GM19397 (cell line): Measurements from ENCODE around the gene ADGRA3.

ENCODE experiments used
- ATAC-seq: cut with Tn5 transposase; IDR thresholded peaks from one replicate; pipeline ENCODE4 v1.9.1; 2021; ENCODE audit warnings: mild to moderate bottlenecking, moderate library complexity; ENCODE audit not compliant: unreplicated experiment

Gene ADGRA3

DNA sequence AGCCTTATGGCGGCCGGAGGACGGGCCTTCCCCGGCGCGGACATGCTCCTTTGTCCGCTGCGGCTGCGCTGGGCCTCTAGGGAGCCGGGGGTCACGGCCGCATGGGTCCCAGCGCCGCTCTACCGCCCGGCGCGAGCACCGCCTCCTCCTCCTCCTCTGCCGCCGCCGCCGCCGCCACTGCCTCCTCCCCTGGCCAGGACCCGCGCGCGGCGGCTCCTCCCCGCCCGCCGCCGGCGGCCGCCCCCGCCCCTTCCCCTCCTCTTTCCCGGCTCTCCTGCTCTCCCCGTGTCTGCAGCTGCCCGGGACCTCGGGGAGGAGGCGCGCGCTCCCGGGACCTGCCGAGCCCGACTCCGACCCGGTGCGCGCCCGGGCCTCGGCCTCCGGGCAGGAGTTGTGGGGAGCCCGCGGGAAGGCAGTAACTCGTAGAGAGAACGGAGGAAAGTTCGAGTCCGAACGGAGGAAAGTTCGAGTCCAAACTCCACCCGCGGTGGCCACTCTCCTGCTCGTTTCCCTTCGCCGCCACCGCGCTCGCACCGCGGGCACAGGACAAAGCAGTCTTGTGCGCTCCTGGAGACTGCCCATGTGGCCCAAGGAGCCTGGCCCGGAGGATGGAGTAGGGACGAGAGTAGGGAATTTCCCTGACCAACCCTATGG lies at the start of gene ADGRA3:
Gene ADGRA3, minus strand, starts transcription at position 179 of the 654 bp plus-strand sequence. CDS start 282 bp downstream, outside the sequence.
- ATAC-seq, result no peak

GRCh38 chr4:22556495-22556894 lies 40.6 kb upstream of the ADGRA3 start:
- ATAC-seq, result no peak

GRCh38 chr4:22554670-22555069 lies 38.8 kb upstream of the ADGRA3 start:
- no peak for ATAC-seq

- no peak for ATAC-seq
Measured at GRCh38 chr4:22553560-22553959, 37.7 kb upstream of the ADGRA3 start.

- no peak for ATAC-seq
Measured at GRCh38 chr4:22552812-22553211, 36.9 kb upstream of the ADGRA3 start.

- ATAC-seq, result no peak
Measured at GRCh38 chr4:22551550-22551949, 35.7 kb upstream of the ADGRA3 start.

DNA sequence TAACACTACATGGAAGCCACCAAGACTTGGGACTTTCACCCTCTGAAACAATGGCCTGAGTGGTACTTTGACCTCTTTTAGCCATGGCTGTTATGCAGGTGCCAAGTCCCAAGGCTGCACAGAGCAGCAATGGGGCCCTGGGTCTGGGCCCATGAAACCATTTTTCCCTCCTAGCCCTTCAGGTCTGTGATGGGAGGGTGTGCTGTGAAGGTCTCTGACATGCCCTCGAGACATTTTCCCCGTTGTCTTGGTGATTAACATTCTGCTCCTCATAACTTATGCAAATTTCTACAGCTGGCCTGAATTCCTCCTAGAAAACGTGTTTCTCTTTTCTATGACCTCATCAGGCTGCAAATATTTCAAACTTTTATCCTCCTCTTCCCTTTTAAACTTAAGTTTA lies 30.4 kb upstream of the ADGRA3 start:
- ATAC-seq, result no peak

- ATAC-seq, result no peak
Measured at GRCh38 chr4:22539251-22539650, 23.4 kb upstream of the ADGRA3 start.

DNA sequence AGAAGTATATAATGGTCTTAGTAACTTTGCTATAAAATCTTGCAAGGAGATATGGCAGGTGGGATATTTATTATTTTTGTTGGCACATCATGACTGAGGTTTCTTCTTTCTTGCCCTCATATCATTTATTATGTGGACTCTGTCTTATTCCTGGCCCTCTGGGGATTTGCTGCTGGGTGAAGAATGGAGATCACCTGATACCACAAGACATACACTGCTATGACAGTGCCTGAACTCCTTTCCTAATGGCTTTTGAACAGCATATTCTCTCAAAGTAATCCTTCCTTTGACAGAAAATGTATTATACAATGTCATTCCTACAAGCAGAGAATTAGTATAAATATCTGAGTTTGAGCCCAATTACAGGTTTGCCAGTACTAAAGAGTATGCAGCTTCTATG lies 22.0 kb upstream of the ADGRA3 start:
- ATAC-seq, result no peak

GRCh38 chr4:22534374-22534773 lies 18.5 kb upstream of the ADGRA3 start:
- no peak for ATAC-seq

- no peak for ATAC-seq
Measured at GRCh38 chr4:22532896-22533295, 17.0 kb upstream of the ADGRA3 start.

DNA sequence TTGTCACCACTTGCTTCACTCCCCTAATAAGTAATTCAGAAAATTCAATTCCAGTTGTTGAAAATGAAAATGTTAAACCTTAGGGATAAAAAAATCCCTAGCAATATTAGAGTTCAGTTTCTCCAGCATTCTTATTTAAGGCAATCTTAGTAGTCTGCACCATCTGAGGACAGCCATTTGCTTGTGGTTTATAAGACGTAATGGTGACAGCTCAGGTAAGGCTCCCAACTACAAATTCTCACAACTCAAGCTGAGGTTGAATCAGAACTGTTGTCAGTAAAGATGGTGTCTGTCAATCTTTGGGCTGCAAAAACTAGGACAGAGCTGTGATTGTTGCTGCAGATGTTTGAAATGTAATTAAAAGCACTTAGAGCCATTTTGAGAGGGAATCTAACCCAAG lies 16.3 kb upstream of the ADGRA3 start:
- ATAC-seq, result no peak

DNA sequence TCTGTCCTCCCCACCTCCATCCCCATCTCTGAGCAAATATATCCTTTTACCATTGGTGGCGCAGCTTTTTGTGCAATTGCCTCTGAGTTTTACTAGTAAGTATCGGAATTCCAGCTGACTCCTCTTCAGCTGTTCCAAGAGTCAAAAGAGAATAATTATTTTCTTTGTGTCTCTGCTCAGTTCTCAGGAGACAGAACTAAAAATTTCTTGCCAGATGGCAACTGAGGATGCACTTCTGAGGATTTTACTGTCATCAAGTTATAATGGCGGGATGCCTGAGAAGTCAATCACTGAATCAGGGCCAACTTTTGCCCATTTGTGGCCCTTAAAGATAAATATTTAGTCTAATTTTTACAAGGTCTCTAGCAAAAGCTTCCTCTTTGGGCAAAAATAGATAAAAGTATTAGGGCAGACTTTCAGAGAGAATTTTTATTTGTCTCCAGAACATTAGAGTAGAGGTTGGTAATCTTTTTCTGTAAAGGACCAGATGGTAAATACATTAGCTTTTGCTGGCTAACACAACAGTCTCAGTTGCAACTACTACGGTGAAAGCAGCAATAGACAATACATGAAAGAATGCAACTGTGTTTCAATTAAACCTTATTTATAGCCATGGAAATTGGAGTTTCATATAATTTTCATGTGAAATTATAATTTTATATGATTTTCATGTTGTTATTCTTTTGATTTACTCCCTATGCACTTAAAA lies 15.6 kb upstream of the ADGRA3 start:
- ATAC-seq, result no peak

DNA sequence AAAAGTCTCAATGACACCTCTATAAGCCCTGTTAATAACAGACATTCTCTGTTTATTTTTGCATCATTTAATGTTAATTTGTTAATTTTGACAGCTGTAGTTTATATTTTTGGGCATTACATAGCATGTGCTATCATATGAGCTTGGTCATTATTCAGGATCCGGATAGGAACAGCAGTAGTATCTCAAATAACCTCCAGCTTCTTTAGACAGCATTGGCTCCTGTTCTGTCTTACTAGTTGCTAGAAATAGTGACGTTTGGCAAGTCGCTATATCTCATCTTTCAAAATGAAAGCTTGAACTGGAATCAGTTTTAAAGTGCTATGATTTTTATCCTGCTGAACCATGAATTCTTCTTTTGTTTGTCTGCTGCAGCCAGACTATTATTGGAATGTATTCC lies 9.0 kb upstream of the ADGRA3 start:
- ATAC-seq, result no peak

DNA sequence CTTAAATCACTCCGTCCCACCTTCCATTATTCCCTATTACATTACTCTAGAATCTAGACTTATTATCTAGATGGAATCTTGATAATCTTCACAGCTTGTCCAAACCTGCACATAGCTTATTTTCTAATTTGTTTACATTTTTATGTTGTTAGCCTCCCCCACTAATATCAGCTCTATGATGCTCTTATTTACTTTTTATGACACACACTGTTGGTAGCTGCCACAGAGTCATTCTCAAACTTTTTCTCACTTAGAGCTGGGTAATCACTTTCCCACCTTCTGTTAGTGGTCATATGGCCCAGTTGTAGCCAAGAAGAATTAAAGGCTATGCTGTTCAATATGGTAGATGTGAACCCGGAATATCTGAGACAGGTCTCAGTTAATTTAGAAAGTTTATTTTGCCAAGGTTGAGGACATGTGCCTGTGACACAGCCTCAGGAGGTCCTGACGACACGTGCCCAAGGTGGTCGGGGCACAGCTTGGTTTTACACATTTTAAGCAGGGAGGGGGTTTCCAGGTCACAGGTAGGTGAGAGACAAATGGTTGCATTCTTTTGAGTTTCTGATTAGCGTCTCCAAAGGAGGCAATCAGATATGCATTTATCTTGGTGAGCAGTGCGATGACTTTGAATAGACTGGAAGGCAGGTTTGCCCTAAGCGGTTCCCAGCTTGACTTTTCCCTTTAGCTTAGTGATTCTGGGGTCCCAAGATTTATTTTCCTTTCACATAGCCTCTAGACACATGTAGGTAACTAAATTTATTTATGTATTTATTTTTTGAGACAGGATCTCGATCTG lies 7.0 kb upstream of the ADGRA3 start:
- no peak for ATAC-seq

DNA sequence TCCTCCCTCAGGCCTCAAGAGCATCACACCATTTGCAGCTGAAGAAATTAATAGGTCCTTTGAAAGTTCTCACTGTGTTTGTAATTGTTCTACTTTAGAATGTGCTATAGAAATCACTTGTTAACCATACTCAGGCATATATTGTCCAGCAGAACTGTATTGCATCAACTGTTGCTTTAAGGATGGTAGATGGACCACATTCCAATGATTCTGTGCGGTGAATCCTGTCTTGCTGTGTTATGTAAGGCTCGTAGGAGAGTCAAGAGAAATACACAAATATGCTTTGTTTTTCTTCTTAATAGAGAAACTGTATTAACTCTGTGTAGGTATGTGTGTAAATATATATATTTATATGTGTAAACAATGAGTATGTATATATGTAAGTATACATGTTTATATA lies 6.3 kb upstream of the ADGRA3 start:
- no peak for ATAC-seq

DNA sequence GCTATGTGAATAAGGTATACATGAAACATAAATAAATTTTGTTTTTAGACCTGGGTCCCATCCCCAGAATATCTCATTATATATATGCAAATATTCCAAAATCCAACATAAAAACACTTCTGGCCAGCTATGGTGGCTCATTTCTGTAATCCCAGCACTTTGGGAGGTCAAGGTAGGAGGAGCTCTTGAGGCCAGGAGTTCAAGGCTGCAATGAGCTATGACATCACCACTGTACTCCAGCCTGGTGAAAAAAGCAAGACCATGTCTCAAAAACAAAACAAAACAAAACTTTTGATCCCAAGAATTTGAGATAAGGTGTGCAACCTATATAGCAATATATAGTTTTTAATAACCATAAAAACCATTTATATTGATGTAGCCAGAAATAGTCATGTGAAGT lies 5.4 kb upstream of the ADGRA3 start:
- ATAC-seq, result no peak

- no peak for ATAC-seq
Measured at GRCh38 chr4:22515145-22515887, 550 bp downstream of the ADGRA3 start.

DNA sequence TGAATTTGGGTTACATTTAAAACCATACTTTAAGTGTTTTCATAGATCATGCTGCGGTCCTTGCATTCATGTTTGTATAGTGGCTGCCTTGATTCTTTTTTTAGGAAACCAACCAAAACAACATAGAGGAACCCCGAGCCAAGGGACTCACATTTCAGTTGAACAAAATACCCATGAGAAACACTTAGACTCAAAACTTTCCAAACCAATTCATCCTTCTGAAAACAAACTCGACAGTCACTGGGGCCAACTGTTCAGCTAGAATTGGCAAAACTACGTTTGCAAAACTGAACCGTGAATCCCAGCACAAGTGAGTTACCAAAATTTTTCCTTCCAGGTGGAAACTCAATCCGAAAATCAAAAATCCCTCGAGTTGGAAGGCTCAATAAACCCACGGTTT lies 1.4 kb downstream of the ADGRA3 start:
- no peak for ATAC-seq

DNA sequence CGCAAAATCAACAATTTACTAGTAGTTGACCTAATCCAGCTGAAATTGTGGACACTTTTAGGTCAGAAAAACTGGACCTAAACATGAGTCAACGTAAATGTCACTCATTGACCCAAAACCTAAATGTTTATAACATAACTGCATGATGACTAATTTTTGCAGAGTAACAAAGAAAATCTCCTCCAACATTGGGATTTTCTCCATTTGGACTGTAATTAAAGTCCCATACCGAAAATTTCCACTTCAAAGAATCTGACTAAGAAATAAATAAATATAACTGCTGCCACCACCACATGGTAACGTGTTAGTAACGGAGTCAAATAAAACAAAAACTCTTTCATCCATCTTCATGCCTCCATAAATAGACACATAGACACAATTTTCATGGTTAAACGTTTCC lies 1.9 kb downstream of the ADGRA3 start:
- ATAC-seq, result no peak

DNA sequence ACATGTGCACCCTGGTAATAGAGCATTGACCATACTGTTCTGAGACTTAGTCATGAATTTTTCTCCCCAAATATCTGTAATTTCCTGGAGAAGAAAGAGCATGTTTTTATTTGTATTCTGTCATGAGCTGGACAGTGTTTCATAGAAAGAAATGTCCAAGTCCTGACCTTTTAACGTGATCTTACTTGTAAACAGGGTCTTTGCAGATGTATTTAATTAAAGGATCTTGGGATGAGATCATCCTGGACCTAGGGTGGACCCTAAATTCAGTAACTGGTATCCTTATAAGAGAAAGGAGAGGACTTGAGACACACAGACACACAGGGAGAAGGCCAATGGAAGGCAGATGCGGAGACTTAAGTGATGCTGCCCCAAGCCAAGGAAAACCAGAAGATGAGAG lies 3.6 kb downstream of the ADGRA3 start:
- ATAC-seq, result no peak
